ENCODE data around the gene GMPR.
"Not testable (repeated sequence)": the region's sequence is repeated elsewhere in the genome, so short reads cannot be mapped to it uniquely, and the experiment has no call there.

The GMPR gene

GRCh38 chr6:16251706-16252105, 13.3 kb downstream of the GMPR start:
- no peak for DNase-seq

- peak; percentile 22 for DNase-seq
Observed at GRCh38 chr6:16252686-16253299, 14.4 kb downstream of the GMPR start.

- no peak for DNase-seq
Observed at GRCh38 chr6:16253399-16254144, 15.2 kb downstream of the GMPR start.

GRCh38 chr6:16254535-16254934, 16.1 kb downstream of the GMPR start:
- DNase-seq = no peak

GRCh38 chr6:16256781-16257180, 18.4 kb downstream of the GMPR start:
- DNase-seq = no peak

- peak; percentile 2 for DNase-seq
Observed at GRCh38 chr6:16257999-16258708, 19.8 kb downstream of the GMPR start.

- no peak for DNase-seq
Observed at GRCh38 chr6:16258709-16259075, 20.3 kb downstream of the GMPR start.

- DNase-seq = not testable (repeated sequence)
Observed at GRCh38 chr6:16259604-16260003, 21.2 kb downstream of the GMPR start.

- DNase-seq = not testable (repeated sequence)
Observed at GRCh38 chr6:16260602-16261001, 22.2 kb downstream of the GMPR start.

- not testable (repeated sequence) for DNase-seq
Observed at GRCh38 chr6:16262773-16263172, 24.4 kb downstream of the GMPR start.

GRCh38 chr6:16263464-16264099, 25.2 kb downstream of the GMPR start:
- not testable (repeated sequence) for DNase-seq

GRCh38 chr6:16264785-16265184, 26.4 kb downstream of the GMPR start:
- DNase-seq = no peak

- no peak for DNase-seq
Observed at GRCh38 chr6:16265351-16266341, 27.3 kb downstream of the GMPR start.

- no peak for DNase-seq
Observed at GRCh38 chr6:16267428-16268263, 29.3 kb downstream of the GMPR start.

- not testable (repeated sequence) for DNase-seq
Observed at GRCh38 chr6:16269442-16270070, 31.2 kb downstream of the GMPR start.

- no peak for DNase-seq
Observed at GRCh38 chr6:16270178-16270794, 31.9 kb downstream of the GMPR start.

- DNase-seq = no peak
Observed at GRCh38 chr6:16271428-16271827, 33.0 kb downstream of the GMPR start.

- DNase-seq = no peak
Observed at GRCh38 chr6:16272201-16272600, 33.8 kb downstream of the GMPR start.

GRCh38 chr6:16273256-16273655, 34.9 kb downstream of the GMPR start:
- DNase-seq = no peak

- no peak for DNase-seq
Observed at GRCh38 chr6:16274483-16274882, 36.1 kb downstream of the GMPR start.

All from NK-92 treated with Interleukin-12 subunit alpha and Interleukin-12 subunit beta, amount 100 ng/mL, for 24 hours (cell line).